Osteoblast (primary cell): ENCODE results near the gene GPRIN2. TPM values are rescaled to one million over a fixed set of nuclear protein-coding genes. Genes with fewer than 3 reads are reported as not detected.
"Not testable (repeated sequence)": the region's sequence is repeated elsewhere in the genome, so short reads cannot be mapped to it uniquely, and the experiment has no call there.

Source experiments
- DNase-seq: peaks from one replicate; pipeline ENCODE4 v3.0.0; 2011; ENCODE audit warnings: low spot score, mixed read lengths; ENCODE audit not compliant: insufficient read length; ENCODE audit errors: missing footprints
- H2AFZ ChIP-seq: 2 replicates; pipeline ENCODE4 v1.6.0; 2011; ENCODE audit warnings: mild to moderate bottlenecking, low read length
- H3K27ac ChIP-seq: 2 replicates; pipeline ENCODE4 v1.5.1; 2011; ENCODE audit warnings: mild to moderate bottlenecking, low read depth, low read length, moderate library complexity
- H3K27me3 ChIP-seq: 2 replicates; pipeline ENCODE4 v1.6.0; 2012; ENCODE audit warnings: mild to moderate bottlenecking, control low read depth, inconsistent platforms, low read length, moderate library complexity; ENCODE audit not compliant: insufficient read depth
- H3K36me3 ChIP-seq: 2 replicates; pipeline ENCODE4 v1.5.1; 2011; ENCODE audit warnings: mild to moderate bottlenecking, low read length, control low read depth, moderate library complexity; ENCODE audit not compliant: insufficient read depth
- H3K4me1 ChIP-seq: 2 replicates; pipeline ENCODE4 v1.5.1; 2011; ENCODE audit warnings: mild to moderate bottlenecking, low read length, control low read depth, moderate library complexity; ENCODE audit not compliant: insufficient read depth
- H3K4me2 ChIP-seq: 2 replicates; pipeline ENCODE4 v1.6.0; 2011; ENCODE audit warnings: mild to moderate bottlenecking, low read length; ENCODE audit not compliant: insufficient read depth
- H3K4me3 ChIP-seq: fragments of 200-600 bp; sonication (generic); 3 replicates; pipeline ENCODE4 v1.5.1; 2012; ENCODE audit warnings: mild to moderate bottlenecking, low read length, inconsistent platforms; ENCODE audit not compliant: insufficient read depth
- H3K79me2 ChIP-seq: 2 replicates; pipeline ENCODE4 v1.6.0; 2012; ENCODE audit warnings: mild to moderate bottlenecking, low read length, control low read depth, inconsistent platforms; ENCODE audit not compliant: insufficient read depth
- H3K9me3 ChIP-seq: 2 replicates; pipeline ENCODE4 v1.5.1; 2011; ENCODE audit warnings: low read depth, low read length, control low read depth
- H4K20me1 ChIP-seq: 2 replicates; pipeline ENCODE4 v1.6.0; 2012; ENCODE audit warnings: mild to moderate bottlenecking, low read length, control low read depth; ENCODE audit not compliant: insufficient read depth
- total RNA-seq: library from RNA; depleted of rRNA; stranded (reverse); fragments of >200 nt; gene quantifications from 2 replicates; pipeline ENCODE4 v1.2.3, GENCODE V29; 2012

GPRIN2 gene
- total RNA-seq, 1 donor = not detected

- H3K36me3 ChIP-seq, DNase-seq, H3K27me3 ChIP-seq, H3K79me2 ChIP-seq, H3K9me3 ChIP-seq, H3K4me1 ChIP-seq, H3K4me2 ChIP-seq, H4K20me1 ChIP-seq, H2AFZ ChIP-seq, H3K27ac ChIP-seq, H3K4me3 ChIP-seq: not testable (repeated sequence)
Observed at GRCh38 chr10:46588221-46588620, 31.8 kb upstream of the GPRIN2 start.

- not testable (repeated sequence) for H2AFZ ChIP-seq, DNase-seq, H3K9me3 ChIP-seq, H3K4me2 ChIP-seq, H4K20me1 ChIP-seq, H3K27me3 ChIP-seq, H3K4me3 ChIP-seq, H3K36me3 ChIP-seq, H3K27ac ChIP-seq, H3K4me1 ChIP-seq, H3K79me2 ChIP-seq
Observed at GRCh38 chr10:46587546-46587945, 31.1 kb upstream of the GPRIN2 start.

GRCh38 chr10:46585246-46585645 is 28.8 kb upstream of the GPRIN2 start:
- not testable (repeated sequence) for H3K4me1 ChIP-seq, H3K9me3 ChIP-seq, H3K4me2 ChIP-seq, H2AFZ ChIP-seq, H4K20me1 ChIP-seq, H3K27me3 ChIP-seq, DNase-seq, H3K79me2 ChIP-seq, H3K4me3 ChIP-seq, H3K27ac ChIP-seq, H3K36me3 ChIP-seq

GRCh38 chr10:46584196-46584595 is 27.7 kb upstream of the GPRIN2 start:
- H2AFZ ChIP-seq, H3K79me2 ChIP-seq, H3K4me3 ChIP-seq, H3K9me3 ChIP-seq, H4K20me1 ChIP-seq, H3K4me1 ChIP-seq, H3K4me2 ChIP-seq, H3K27ac ChIP-seq, H3K36me3 ChIP-seq, H3K27me3 ChIP-seq, DNase-seq: not testable (repeated sequence)

- not testable (repeated sequence) for H3K4me1 ChIP-seq, DNase-seq, H3K27me3 ChIP-seq
Observed at GRCh38 chr10:46582568-46582967, 26.1 kb upstream of the GPRIN2 start.

GRCh38 chr10:46581997-46582396 is 25.5 kb upstream of the GPRIN2 start:
- not testable (repeated sequence) for H2AFZ ChIP-seq, H3K4me1 ChIP-seq, H3K9me3 ChIP-seq, H3K36me3 ChIP-seq, H3K27me3 ChIP-seq, H4K20me1 ChIP-seq, H3K27ac ChIP-seq, H3K4me2 ChIP-seq, H3K79me2 ChIP-seq, DNase-seq, H3K4me3 ChIP-seq

More at GRCh38 chr10:46582568-46582967, 26.1 kb upstream of the GPRIN2 start:
- not testable (repeated sequence) for H3K4me3 ChIP-seq, H4K20me1 ChIP-seq, H3K79me2 ChIP-seq, H3K36me3 ChIP-seq, H3K4me2 ChIP-seq, H3K9me3 ChIP-seq, H3K27ac ChIP-seq, H2AFZ ChIP-seq

- DNase-seq, H3K9me3 ChIP-seq, H3K4me3 ChIP-seq, H3K4me2 ChIP-seq, H3K27ac ChIP-seq, H4K20me1 ChIP-seq, H3K27me3 ChIP-seq, H3K36me3 ChIP-seq, H3K79me2 ChIP-seq, H3K4me1 ChIP-seq, H2AFZ ChIP-seq: not testable (repeated sequence)
Observed at GRCh38 chr10:46579378-46579777, 22.9 kb upstream of the GPRIN2 start.

- H3K79me2 ChIP-seq, H3K4me3 ChIP-seq, DNase-seq, H3K4me2 ChIP-seq, H3K27me3 ChIP-seq, H3K9me3 ChIP-seq, H3K27ac ChIP-seq, H2AFZ ChIP-seq, H4K20me1 ChIP-seq, H3K4me1 ChIP-seq, H3K36me3 ChIP-seq: not testable (repeated sequence)
Observed at GRCh38 chr10:46578474-46579178, 22.2 kb upstream of the GPRIN2 start, which contains the start of gene SYT15. TSS of gene SYT15 (plus strand) at chr10:46579128. CDS start at chr10:46579169, 41 bp downstream.

- not testable (repeated sequence) for H2AFZ ChIP-seq, H3K27me3 ChIP-seq, H3K4me3 ChIP-seq, DNase-seq, H3K79me2 ChIP-seq, H3K4me1 ChIP-seq, H3K27ac ChIP-seq, H3K36me3 ChIP-seq, H3K9me3 ChIP-seq, H3K4me2 ChIP-seq, H4K20me1 ChIP-seq
Observed at GRCh38 chr10:46577624-46578473, 21.4 kb upstream of the GPRIN2 start.
